Stimulated activated CD8-positive, alpha-beta memory T cell treated with anti-CD3 and anti-CD28 coated beads, Interleukin-15, amount 100 ng/mL, for 1 hour (primary cell): ENCODE measurements around the gene PSORS1C1.
"Not testable (repeated sequence)": the region's sequence is repeated elsewhere in the genome, so short reads cannot be mapped to it uniquely, and the experiment has no call there.

Experiments
- DNase-seq: peaks from one replicate; pipeline ENCODE4 v3.0.0-alpha.2; 2020; ENCODE audit warnings: low read depth

PSORS1C1 gene, protein sequence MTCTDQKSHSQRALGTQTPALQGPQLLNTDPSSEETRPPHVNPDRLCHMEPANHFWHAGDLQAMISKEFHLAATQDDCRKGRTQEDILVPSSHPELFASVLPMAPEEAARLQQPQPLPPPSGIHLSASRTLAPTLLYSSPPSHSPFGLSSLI

DNA sequence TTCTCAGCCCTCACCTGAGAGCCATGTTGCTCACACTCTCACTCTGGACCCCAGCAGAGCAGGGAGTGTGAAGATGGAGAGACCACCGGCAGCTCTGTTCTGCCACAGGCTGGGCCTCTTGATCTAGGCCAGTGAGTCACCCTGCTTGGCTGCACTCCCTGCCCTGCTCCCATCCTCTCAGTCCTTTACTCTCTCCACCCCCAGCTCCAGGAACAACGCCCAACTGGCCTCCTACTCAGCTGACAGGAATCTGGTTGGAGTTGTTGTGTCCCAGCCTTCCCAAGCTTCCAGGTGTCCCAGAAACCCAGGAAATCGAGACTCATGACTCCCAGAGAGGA lies at the start of gene PSORS1C1:
TSS of gene PSORS1C1 (plus strand) at position 260 of the 338 bp plus-strand sequence. CDS start 14,833 bp downstream, outside the sequence.
- DNase-seq = no peak

DNA sequence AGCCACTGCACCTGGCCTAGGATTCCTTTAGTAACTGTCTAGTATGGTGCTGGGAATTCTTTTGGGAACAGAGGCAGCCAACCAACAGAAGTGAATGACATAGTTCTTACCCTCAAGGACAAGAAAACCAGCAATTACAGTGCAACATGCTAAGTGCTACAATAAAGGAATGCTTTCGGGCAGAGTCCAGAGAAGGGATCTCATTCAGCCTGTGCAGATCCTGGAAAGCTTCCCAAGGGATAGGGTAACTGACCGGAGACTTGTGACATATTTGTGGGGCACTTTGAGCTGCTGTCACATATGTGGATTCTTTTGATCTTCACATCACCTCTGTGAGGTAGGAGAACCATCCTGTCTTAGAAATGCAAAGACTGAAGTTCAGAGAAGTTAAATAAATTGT lies 49.0 kb upstream of the PSORS1C1 start:
- DNase-seq = no peak

DNA sequence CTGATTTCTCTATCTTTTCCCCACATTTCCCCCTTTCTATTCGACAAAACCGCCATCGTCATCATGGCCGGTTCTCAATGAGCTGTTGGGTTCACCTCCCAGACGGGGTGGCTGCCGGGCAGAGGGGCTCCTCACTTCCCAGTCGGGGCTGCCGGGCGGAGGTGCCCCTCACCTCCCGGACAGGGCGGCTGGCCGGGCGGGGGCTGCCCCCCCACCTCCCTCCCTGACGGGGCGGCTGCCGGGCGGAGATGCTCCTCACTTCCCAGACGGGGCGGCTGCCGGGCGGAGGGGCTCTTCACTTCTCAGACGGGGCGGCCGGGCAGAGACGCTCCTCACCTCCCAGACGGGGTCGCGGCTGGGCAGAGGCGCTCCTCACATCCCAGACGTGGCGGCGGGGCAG lies 47.6 kb upstream of the PSORS1C1 start:
- DNase-seq = not testable (repeated sequence)

GRCh38 chr6:31067891-31068668 lies 46.5 kb upstream of the PSORS1C1 start:
- not testable (repeated sequence) for DNase-seq

GRCh38 chr6:31068669-31069340 lies 45.8 kb upstream of the PSORS1C1 start:
- peak; percentile 46 for DNase-seq

DNA sequence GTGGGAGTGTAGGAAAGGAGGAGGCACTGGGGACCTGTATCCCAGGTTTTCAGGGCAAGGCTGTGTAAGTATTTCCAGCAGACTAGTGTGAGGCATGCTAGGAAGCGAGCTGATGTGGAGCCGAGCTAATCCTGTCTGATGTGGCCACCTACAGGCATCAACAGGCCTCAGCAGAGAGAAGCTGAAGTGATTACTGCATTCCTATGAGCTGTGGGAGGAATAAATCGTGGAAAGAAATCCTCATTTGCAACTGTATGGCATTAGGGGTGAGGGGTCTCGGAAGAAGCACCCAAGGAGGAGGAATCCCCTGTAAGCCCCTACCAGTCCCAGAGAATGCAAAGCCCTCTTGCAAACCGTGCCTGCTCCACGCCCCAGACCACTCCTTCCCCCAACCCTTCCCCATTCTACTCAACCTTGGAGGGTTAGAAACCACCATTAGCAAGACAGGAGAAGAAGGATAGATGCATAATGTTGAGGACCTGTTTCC lies 43.8 kb upstream of the PSORS1C1 start:
- DNase-seq = no peak

- no peak for DNase-seq
These were observed 40.2 kb upstream of the PSORS1C1 start for GRCh38 chr6:31074401-31074800.

- no peak for DNase-seq
These were observed 39.1 kb upstream of the PSORS1C1 start for GRCh38 chr6:31075528-31075927.

DNA sequence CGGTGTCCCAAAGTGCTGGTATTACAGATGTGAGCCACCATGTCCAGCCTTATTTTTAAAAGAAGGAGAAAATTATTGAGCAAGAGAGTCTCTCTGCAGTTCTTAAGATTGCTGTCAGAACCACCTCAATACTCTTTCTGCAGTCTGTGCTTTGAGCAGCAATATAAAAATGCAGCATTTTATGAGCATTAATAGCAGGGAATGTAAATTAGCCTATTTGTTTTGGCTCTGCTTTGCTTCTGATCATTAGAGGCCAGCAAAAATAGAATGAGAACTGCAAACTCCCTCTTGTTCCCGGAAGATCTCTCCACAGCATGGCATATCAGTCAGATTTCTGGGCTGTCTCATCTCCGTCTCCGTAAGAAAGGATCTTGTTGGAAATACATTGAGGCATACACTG lies 38.0 kb upstream of the PSORS1C1 start:
- DNase-seq = no peak

- DNase-seq = peak; percentile 53
These were observed 34.8 kb upstream of the PSORS1C1 start for GRCh38 chr6:31079656-31080261.

- no peak for DNase-seq
These were observed 32.7 kb upstream of the PSORS1C1 start for GRCh38 chr6:31081872-31082271.

- DNase-seq = no peak
These were observed 30.8 kb upstream of the PSORS1C1 start for GRCh38 chr6:31083742-31084354.

- no peak for DNase-seq
These were observed 27.7 kb upstream of the PSORS1C1 start for GRCh38 chr6:31086788-31087440.

GRCh38 chr6:31087494-31088089 lies 27.0 kb upstream of the PSORS1C1 start:
- peak; percentile 92 for DNase-seq

DNA sequence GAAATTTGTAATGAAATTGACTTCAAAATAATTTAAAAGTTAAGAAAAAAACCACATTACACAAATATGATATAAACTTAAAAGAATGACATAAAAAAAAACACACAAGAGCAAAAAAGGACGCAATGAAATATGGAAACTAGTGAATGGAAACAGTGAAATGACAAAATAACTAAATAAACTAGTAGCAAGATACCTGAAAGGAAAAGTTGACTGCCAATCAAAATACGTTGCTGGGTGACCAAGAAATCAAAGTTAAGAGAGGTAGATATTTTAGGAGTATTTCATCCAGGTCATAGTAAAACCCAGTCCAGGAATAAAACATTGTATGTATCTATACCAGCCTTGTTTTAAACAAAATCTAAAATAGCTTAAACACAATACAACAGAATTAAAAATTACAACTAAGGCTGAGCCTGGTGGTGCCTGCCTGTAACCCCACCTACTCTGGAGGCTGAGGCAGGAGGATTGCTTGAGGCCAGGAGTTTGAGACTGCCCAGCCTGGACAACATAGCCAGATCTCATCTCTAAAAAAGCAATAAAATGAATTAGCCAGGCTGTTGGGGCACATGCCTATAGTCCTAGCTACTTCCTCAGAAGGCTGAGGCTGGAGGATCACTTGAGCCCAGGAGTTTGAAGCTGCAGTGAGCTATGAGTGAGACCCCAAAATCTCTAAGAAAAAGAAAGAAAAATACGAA lies 24.2 kb upstream of the PSORS1C1 start:
- no peak for DNase-seq

DNA sequence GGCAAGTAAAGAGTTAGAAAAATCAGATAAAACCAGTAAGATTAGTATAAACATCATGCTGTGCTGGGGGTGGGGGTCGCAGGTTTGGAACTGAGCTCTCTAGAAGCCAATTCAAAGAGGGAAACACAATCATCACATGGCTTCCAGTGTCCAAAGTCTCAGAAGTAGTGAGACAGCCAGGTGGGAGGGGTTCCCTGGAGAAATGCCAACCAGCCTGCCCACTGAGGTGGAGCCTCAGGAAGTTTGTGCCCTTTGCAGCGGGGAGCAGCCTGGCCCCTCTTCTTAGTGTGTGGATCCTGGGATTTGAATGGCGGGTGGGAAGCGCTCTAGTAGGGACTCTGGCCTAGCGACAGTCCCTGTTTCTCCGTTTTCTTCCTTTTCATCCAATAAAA lies 23.6 kb upstream of the PSORS1C1 start:
- DNase-seq = no peak

DNA sequence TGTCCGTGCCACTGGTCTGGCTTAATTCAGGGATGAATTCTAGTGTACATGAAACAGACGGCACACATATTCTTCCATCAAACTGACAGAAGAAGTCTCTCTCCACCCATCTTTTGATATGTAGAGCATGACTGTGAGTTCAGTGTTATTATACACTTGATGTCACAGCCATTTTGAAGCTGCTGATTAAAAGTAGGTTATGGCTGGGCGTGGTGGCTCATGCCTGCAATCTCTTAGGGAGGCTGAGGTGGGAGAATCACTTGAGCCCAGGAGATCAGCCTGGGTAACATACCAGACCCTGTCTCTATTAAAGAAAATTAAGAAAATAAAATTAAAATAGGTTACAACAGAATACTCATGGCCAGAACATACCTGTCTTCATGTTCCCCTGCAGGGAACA lies 22.9 kb upstream of the PSORS1C1 start:
- no peak for DNase-seq

- DNase-seq = no peak
These were observed 22.4 kb upstream of the PSORS1C1 start for GRCh38 chr6:31092238-31092637.

GRCh38 chr6:31092769-31093505 lies 21.7 kb upstream of the PSORS1C1 start:
- DNase-seq = no peak

GRCh38 chr6:31094389-31094881 lies 20.2 kb upstream of the PSORS1C1 start:
- DNase-seq = no peak
